ENCODE data around the gene CLEC4D.
"Not testable (repeated sequence)": the region's sequence is repeated elsewhere in the genome, so short reads cannot be mapped to it uniquely, and the experiment has no call there.

DNA sequence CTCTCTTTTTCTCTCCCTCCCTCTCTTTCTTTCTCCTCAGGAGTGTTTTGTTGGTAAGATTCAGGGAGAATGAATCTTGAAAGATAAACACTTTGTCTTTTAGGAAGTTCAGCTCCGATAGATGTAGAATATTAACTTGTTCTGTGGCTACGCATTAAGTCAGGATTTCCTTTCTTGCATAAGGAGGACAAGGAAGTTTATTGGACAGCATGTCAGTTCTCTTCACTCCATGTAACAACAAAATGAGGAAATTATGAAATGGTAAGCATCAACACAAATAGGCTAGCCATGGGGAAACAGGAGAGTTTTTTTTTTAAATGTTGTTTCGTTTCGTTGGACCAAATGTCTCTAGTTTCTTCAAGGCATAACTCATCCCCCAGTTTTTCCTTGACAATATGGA lies 27.5 kb downstream of the CLEC4D start, which contains the start of gene CLEC4E:
- TF ChIP-seq POLR2A (IDR thresholded peaks at IDR 0.05; ENCODE audit: borderline replicate concordance, extremely low read depth, insufficient read depth, insufficient read length); EZH2 (IDR thresholded peaks at IDR 0.05); JUND (IDR thresholded peaks at IDR 0.05); EGR1 (IDR thresholded peaks at IDR 0.05; ENCODE audit: low read depth); POLR2AphosphoS5 (IDR thresholded peaks at IDR 0.05; ENCODE audit: low read depth, low read length); FOSL1 (IDR thresholded peaks at IDR 0.05; ENCODE audit: low read depth); SIN3A (IDR thresholded peaks at IDR 0.05; ENCODE audit: low read depth): not testable (repeated sequence)
- TF ChIP-seq, protein P1, sequence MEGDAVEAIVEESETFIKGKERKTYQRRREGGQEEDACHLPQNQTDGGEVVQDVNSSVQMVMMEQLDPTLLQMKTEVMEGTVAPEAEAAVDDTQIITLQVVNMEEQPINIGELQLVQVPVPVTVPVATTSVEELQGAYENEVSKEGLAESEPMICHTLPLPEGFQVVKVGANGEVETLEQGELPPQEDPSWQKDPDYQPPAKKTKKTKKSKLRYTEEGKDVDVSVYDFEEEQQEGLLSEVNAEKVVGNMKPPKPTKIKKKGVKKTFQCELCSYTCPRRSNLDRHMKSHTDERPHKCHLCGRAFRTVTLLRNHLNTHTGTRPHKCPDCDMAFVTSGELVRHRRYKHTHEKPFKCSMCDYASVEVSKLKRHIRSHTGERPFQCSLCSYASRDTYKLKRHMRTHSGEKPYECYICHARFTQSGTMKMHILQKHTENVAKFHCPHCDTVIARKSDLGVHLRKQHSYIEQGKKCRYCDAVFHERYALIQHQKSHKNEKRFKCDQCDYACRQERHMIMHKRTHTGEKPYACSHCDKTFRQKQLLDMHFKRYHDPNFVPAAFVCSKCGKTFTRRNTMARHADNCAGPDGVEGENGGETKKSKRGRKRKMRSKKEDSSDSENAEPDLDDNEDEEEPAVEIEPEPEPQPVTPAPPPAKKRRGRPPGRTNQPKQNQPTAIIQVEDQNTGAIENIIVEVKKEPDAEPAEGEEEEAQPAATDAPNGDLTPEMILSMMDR (IDR thresholded peaks at IDR 0.05 in 2 of 3, conservative IDR thresholded peaks at IDR 0.05 in 1 of 3; ENCODE audit: borderline replicate concordance in 1 of 3, insufficient read depth in 1 of 3, low read depth in 2 of 3, low read length in 2 of 3): not testable (repeated sequence)
- TF ChIP-seq, protein P2, sequence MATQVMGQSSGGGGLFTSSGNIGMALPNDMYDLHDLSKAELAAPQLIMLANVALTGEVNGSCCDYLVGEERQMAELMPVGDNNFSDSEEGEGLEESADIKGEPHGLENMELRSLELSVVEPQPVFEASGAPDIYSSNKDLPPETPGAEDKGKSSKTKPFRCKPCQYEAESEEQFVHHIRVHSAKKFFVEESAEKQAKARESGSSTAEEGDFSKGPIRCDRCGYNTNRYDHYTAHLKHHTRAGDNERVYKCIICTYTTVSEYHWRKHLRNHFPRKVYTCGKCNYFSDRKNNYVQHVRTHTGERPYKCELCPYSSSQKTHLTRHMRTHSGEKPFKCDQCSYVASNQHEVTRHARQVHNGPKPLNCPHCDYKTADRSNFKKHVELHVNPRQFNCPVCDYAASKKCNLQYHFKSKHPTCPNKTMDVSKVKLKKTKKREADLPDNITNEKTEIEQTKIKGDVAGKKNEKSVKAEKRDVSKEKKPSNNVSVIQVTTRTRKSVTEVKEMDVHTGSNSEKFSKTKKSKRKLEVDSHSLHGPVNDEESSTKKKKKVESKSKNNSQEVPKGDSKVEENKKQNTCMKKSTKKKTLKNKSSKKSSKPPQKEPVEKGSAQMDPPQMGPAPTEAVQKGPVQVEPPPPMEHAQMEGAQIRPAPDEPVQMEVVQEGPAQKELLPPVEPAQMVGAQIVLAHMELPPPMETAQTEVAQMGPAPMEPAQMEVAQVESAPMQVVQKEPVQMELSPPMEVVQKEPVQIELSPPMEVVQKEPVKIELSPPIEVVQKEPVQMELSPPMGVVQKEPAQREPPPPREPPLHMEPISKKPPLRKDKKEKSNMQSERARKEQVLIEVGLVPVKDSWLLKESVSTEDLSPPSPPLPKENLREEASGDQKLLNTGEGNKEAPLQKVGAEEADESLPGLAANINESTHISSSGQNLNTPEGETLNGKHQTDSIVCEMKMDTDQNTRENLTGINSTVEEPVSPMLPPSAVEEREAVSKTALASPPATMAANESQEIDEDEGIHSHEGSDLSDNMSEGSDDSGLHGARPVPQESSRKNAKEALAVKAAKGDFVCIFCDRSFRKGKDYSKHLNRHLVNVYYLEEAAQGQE (IDR thresholded peaks at IDR 0.05; ENCODE audit: low read depth): not testable (repeated sequence)

All from HCT116 (cell line).